ENCODE data around the gene AIG1. TPM values are rescaled to one million over a fixed set of nuclear protein-coding genes. Genes with fewer than 3 reads are reported as not detected.

Gene AIG1
- total RNA-seq, 1 donor from 2014 or later, result 35.2 TPM

- Mint-ChIP-seq H3K36me3 (ENCODE audit: low read depth, unreplicated experiment) (no peaks in the 10 kb centered on the region), H3K4me3 (ENCODE audit: unreplicated experiment) (no peak overlapping the region), H3K27ac (ENCODE audit: unreplicated experiment) (no peak overlapping the region), H3K9me3 (ENCODE audit: unreplicated experiment) (peaks cover 1% of the 10 kb centered on the region), H3K27me3 (ENCODE audit: low read depth, unreplicated experiment) (no peaks in the 10 kb centered on the region), H3K4me1 (ENCODE audit: low read depth, unreplicated experiment) (no peaks in the 10 kb centered on the region)
- TF ChIP-seq EZH2 (IDR thresholded peaks at IDR 0.05; ENCODE audit: insufficient read depth, low read length) (no peak), CTCF (IDR thresholded peaks at IDR 0.05; ENCODE audit: insufficient read depth, low read depth, low read length) (no peak)
- H3K79me2 ChIP-seq (ENCODE audit: insufficient read depth, low read length), result no peaks in the 10 kb centered on the region
- H4K20me1 ChIP-seq (ENCODE audit: insufficient read depth, low read length), result no peaks in the 10 kb centered on the region
- DNase-seq (ENCODE audit: low read depth), result no peak
- H3K27me3 ChIP-seq (ENCODE audit: insufficient read depth, low read length), result no peaks in the 10 kb centered on the region
- H3K27ac ChIP-seq (ENCODE audit: low read depth, low read length), result no peak overlapping the region
- FAIRE-seq, result no peak
- no peaks in the 10 kb centered on the region for H3K36me3 ChIP-seq (ENCODE audit: insufficient read depth, low read length)
- no peak overlapping the region for H3K4me3 ChIP-seq (ENCODE audit: insufficient read depth, low read depth, low read length)
- H3K4me2 ChIP-seq (ENCODE audit: low read length), result no peak overlapping the region
- no peaks in the 10 kb centered on the region for H3K9me3 ChIP-seq (ENCODE audit: insufficient read depth, low read depth, low read length)
- H3K9ac ChIP-seq (ENCODE audit: low read length), result no peak overlapping the region
- no peaks in the 10 kb centered on the region for H3K4me1 ChIP-seq (ENCODE audit: insufficient read depth, low read length)
- no peak overlapping the region for H2AFZ ChIP-seq (ENCODE audit: low read depth, low read length)
These were observed 35.7 kb upstream of the AIG1 start for GRCh38 chr6:143024977-143025376.

DNA sequence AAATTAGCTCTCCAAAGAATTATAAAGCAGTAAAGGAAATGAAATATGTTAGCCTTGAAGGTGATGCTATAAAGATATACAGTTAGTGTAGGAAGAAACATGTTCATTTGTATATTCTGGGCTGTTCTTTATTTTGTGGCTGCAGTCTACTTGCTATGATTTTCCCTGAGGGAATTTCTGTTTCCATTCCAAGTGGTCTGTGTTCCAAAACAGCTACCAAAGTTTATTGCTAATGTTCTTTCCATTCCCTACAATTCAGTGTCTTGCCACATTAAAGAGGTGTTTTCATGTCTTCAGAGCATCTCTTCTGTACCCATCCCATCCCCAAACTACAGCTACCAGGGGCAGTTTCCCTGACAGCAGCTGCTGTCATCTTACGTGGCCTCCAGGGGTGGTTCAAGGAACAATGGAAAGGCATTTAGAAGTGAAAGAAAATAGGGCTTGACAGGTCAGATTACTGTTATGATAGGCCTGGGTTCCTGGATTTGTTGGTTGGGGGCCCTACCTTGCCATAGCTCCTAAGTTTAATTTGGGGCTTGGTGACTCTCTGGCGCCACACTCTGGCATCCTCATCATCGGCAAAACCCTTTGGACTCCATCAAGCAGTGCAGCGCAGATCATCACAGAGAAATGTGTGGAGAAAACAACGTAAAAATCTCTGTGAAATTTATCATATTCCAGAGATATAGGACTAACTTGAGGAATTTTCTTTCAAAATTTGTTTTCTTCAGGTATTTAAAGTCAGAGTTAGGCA lies 33.8 kb upstream of the AIG1 start:
- H3K4me3 Mint-ChIP-seq (ENCODE audit: unreplicated experiment), result no peak overlapping the region
- H3K9me3 Mint-ChIP-seq (ENCODE audit: unreplicated experiment), result peaks cover 4% of the 10 kb centered on the region
- no peak for FAIRE-seq

More for the DNA sequence above, 33.8 kb upstream of the AIG1 start:
- no peaks in the 10 kb centered on the region for H3K4me1 Mint-ChIP-seq (ENCODE audit: low read depth, unreplicated experiment)
- Histone ChIP-seq H2AFZ (ENCODE audit: low read depth, low read length) (no peak overlapping the region), H3K27ac (ENCODE audit: low read depth, low read length) (no peak overlapping the region), H3K9ac (ENCODE audit: low read length) (no peak overlapping the region), H3K9me3 (ENCODE audit: insufficient read depth, low read depth, low read length) (no peaks in the 10 kb centered on the region), H3K27me3 (ENCODE audit: insufficient read depth, low read length) (no peaks in the 10 kb centered on the region), H3K4me2 (ENCODE audit: low read length) (no peak overlapping the region), H4K20me1 (ENCODE audit: insufficient read depth, low read length) (no peaks in the 10 kb centered on the region), H3K79me2 (ENCODE audit: insufficient read depth, low read length) (no peaks in the 10 kb centered on the region), H3K36me3 (ENCODE audit: insufficient read depth, low read length) (no peaks in the 10 kb centered on the region), H3K4me1 (ENCODE audit: insufficient read depth, low read length) (no peaks in the 10 kb centered on the region), H3K4me3 (ENCODE audit: insufficient read depth, low read depth, low read length) (no peak overlapping the region)
- no peaks in the 10 kb centered on the region for H3K36me3 Mint-ChIP-seq (ENCODE audit: low read depth, unreplicated experiment)
- DNase-seq (ENCODE audit: low read depth), result no peak
- H3K27ac Mint-ChIP-seq (ENCODE audit: unreplicated experiment), result no peak overlapping the region
- no peaks in the 10 kb centered on the region for H3K27me3 Mint-ChIP-seq (ENCODE audit: low read depth, unreplicated experiment)
- TF ChIP-seq EZH2 (IDR thresholded peaks at IDR 0.05; ENCODE audit: insufficient read depth, low read length) (no peak), CTCF (IDR thresholded peaks at IDR 0.05; ENCODE audit: insufficient read depth, low read depth, low read length) (peak; percentile 24)
